NT2/D1 (cell line): ENCODE data around the gene ANKHD1.
"Not testable (repeated sequence)": the region's sequence is repeated elsewhere in the genome, so short reads cannot be mapped to it uniquely, and the experiment has no call there.

Experiments
- SUZ12 ChIP-seq: IDR thresholded peaks from 2 replicates; pipeline ENCODE4 v1.6.1; 2011; ENCODE audit not compliant: insufficient read length, insufficient read depth; ENCODE audit errors: extremely low read depth
- YY1 ChIP-seq: IDR thresholded peaks from 2 replicates; pipeline ENCODE4 v1.6.1; 2011; ENCODE audit not compliant: insufficient read length, insufficient read depth
- ZNF274 ChIP-seq: IDR thresholded peaks from 2 replicates; pipeline ENCODE4 v1.6.1; 2011; ENCODE audit warnings: mild to moderate bottlenecking, low read depth, low read length

GRCh38 chr5:140457368-140457767, 55.7 kb downstream of the ANKHD1 start:
- not testable (repeated sequence) for TF ChIP-seq ZNF274, YY1, SUZ12
